Tibial nerve (tissue), 4 donors: ENCODE data around the gene AKNA. TPM values are rescaled to one million over a fixed set of nuclear protein-coding genes. Genes with fewer than 3 reads are reported as not detected.

Experiments used
- DNase-seq, 2 donors: peaks; one replicate each; pipeline ENCODE4 v3.0.0-alpha.2; 2019; ENCODE audit warnings: low spot score in 2 of 2
- H3K27ac ChIP-seq, 4 donors: fragments of 200-600 bp; sonication (generic) in 3 of 4; one replicate each; pipeline ENCODE4 v1.5.1; 2017 to 2019; ENCODE audit warnings: mild to moderate bottlenecking in 1 of 4
- H3K27me3 ChIP-seq, 2 donors: fragments of 200-600 bp; sonication (generic) in 1 of 2; one replicate each; pipeline versions ENCODE4 v1.5.1 to v1.6.0; 2017 to 2019
- H3K36me3 ChIP-seq, 3 donors: fragments of 200-600 bp; sonication (generic); one replicate each; pipeline ENCODE4 v1.5.1; 2018 to 2019
- H3K4me1 ChIP-seq, 4 donors: fragments of 200-600 bp; sonication (generic) in 3 of 4; one replicate each; pipeline ENCODE4 v1.5.1; 2017 to 2019
- H3K4me3 ChIP-seq, 4 donors: fragments of 200-600 bp; sonication (generic) in 3 of 4; one replicate each; pipeline ENCODE4 v1.5.1; 2017 to 2019; ENCODE audit warnings: mild to moderate bottlenecking in 1 of 4, moderate library complexity in 1 of 4
- H3K9me3 ChIP-seq, 4 donors: fragments of 200-600 bp; sonication (generic) in 3 of 4; one replicate each; pipeline ENCODE4 v1.5.1; 2017 to 2019
- CTCF ChIP-seq, 5 experiments: fragments of 200-600 bp in 3 of 5; fragments of 450-650 bp in 2 of 5; sonication (generic) in 3 of 5; IDR thresholded peaks; one replicate each; pipeline ENCODE4 v1.5.1; 2016 to 2019; ENCODE audit warnings: antibody characterized with exemption in 5 of 5, mild to moderate bottlenecking in 3 of 5, moderate library complexity in 2 of 5
- EP300 ChIP-seq, 2 donors: sonication (generic); formaldehyde crosslinking; IDR thresholded peaks; one replicate each; pipeline ENCODE4 v1.6.1; 2017; ENCODE audit warnings: antibody characterized with exemption in 2 of 2, mild to moderate bottlenecking in 1 of 2
- POLR2A ChIP-seq, 2 donors: fragments of 450-650 bp; IDR thresholded peaks; one replicate each; pipeline ENCODE4 v1.6.1; 2017; ENCODE audit warnings: antibody characterized with exemption in 2 of 2, mild to moderate bottlenecking in 2 of 2, moderate library complexity in 2 of 2
- WGBS, 2 donors: methylation state at CpG; one replicate each; pipeline ENCODE4 v1.1.5; 2018; 5-methylcytosine and 5-hydroxymethylcytosine counted together
- total RNA-seq, 4 donors: library from RNA; depleted of rRNA; stranded (reverse); fragments of >200 nt; gene quantifications; one replicate each; pipeline ENCODE4 v1.1.0, GENCODE V29; 2016

Gene AKNA
- total RNA-seq, 4 donors from 2014 or later: 23.6 to 42.2 (median 36.6) TPM

- Histone ChIP-seq H3K4me3 (no peak overlapping the region), H3K36me3 (peaks cover 0 to 10% (median 0%) of the 10 kb centered on the region in 3 donors), H3K9me3 (no peaks in the 10 kb centered on the region), H3K27me3 (peaks cover 0 to 3% of the 10 kb centered on the region in 2 donors), H3K27ac (no peak overlapping the region), H3K4me1 (no peaks in the 10 kb centered on the region)
- WGBS, 2 donors: 77 to 78% methylated on average over 10 of the region's 10 CpGs
- TF ChIP-seq CTCF (IDR thresholded peaks at IDR 0.05) (no peak), POLR2A (IDR thresholded peaks at IDR 0.05) (no peak), EP300 (IDR thresholded peaks at IDR 0.05) (no peak)
- no peak for DNase-seq
These were observed 71.1 kb downstream of the AKNA start for GRCh38 chr9:114316605-114317230.

- no peak overlapping the region for H3K4me3 ChIP-seq
These were observed 71.9 kb downstream of the AKNA start for GRCh38 chr9:114315723-114316363.

GRCh38 chr9:114314881-114315722 is 72.7 kb downstream of the AKNA start:
- Histone ChIP-seq H3K4me1 (no peaks in the 10 kb centered on the region), H3K27ac (no peak overlapping the region), H3K4me3 (no peak overlapping the region), H3K36me3 (peaks cover 0 to 24% (median 0%) of the 10 kb centered on the region in 3 donors), H3K9me3 (no peaks in the 10 kb centered on the region), H3K27me3 (peaks cover 0 to 3% of the 10 kb centered on the region in 2 donors)
- WGBS, 2 donors: 85 to 90% methylated on average over 6 to 8 of the region's 8 CpGs
- no peak for TF ChIP-seq EP300 (IDR thresholded peaks at IDR 0.05)
- no peak for TF ChIP-seq CTCF (IDR thresholded peaks at IDR 0.05)
- no peak for TF ChIP-seq POLR2A (IDR thresholded peaks at IDR 0.05)
- DNase-seq: no peak

More at GRCh38 chr9:114315723-114316363, 71.9 kb downstream of the AKNA start:
- Histone ChIP-seq H3K27me3 (peaks cover 0 to 3% of the 10 kb centered on the region in 2 donors), H3K36me3 (peaks cover 0 to 17% (median 0%) of the 10 kb centered on the region in 3 donors), H3K27ac (no peak overlapping the region), H3K9me3 (no peaks in the 10 kb centered on the region), H3K4me1 (no peaks in the 10 kb centered on the region)
- no peak for DNase-seq
- TF ChIP-seq EP300 (IDR thresholded peaks at IDR 0.05): no peak
- TF ChIP-seq POLR2A (IDR thresholded peaks at IDR 0.05): no peak
- TF ChIP-seq CTCF (IDR thresholded peaks at IDR 0.05): no peak
- WGBS, 2 donors: 83 to 87% methylated on average over 8 of the region's 8 CpGs

DNA sequence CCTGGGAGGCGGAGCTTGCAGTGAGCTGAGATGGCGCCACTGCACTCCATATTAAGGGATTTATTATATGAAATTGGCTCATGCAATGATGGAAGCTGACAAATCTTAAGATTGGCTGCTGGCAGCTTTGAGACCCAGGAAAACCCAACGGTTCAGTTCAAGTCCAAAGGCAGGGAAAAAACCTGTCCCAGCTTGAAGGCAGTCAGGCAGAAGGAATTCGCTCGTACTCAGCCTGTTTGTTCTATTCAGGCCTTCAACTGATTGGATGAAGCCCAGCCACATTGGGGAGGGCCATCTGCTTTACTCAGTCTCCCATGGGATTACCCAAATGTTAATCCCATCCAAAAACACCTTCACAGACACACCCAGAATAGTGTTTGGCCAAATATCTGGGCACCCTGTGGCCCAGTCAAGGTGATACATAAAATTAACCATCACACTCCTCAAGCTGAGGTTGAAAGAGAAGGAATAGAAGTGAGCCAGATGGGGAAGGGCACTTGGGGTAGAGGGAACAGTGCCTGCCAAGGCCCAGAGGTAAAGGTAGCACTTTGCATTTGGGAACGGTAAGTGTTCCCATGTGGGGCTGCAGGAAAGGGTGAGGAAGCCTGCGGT is 73.4 kb downstream of the AKNA start:
- Histone ChIP-seq H3K27ac (no peak overlapping the region), H3K4me1 (no peaks in the 10 kb centered on the region), H3K4me3 (no peak overlapping the region), H3K36me3 (peaks cover 0 to 29% (median 0%) of the 10 kb centered on the region in 3 donors), H3K9me3 (no peaks in the 10 kb centered on the region), H3K27me3 (no peaks in the 10 kb centered on the region)
- WGBS, 2 donors: 80 to 81% methylated on average over 7 of the region's 7 CpGs
- TF ChIP-seq CTCF (IDR thresholded peaks at IDR 0.05): no peak
- no peak for TF ChIP-seq EP300 (IDR thresholded peaks at IDR 0.05)
- TF ChIP-seq POLR2A (IDR thresholded peaks at IDR 0.05): no peak
- DNase-seq: no peak
